Measurements from ENCODE around the gene CNDP2.

Gene CNDP2

DNA sequence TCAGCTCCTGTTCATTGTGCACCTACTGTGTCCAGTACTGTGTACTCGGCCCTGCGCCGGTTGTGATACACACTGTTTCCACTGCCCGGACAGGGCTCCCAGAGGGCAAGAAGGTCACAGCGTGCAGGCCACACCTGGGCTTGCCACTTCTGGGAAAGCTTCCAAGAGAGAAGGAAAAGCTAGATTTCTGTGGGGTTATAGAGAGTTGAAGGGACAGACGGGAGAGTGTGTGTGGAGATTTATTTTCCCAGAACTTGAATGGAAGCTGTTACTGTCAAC lies 34.4 kb downstream of the CNDP2 start:
- no peak for DNase-seq (ENCODE audit: low spot score)
- TF ChIP-seq, protein P1, sequence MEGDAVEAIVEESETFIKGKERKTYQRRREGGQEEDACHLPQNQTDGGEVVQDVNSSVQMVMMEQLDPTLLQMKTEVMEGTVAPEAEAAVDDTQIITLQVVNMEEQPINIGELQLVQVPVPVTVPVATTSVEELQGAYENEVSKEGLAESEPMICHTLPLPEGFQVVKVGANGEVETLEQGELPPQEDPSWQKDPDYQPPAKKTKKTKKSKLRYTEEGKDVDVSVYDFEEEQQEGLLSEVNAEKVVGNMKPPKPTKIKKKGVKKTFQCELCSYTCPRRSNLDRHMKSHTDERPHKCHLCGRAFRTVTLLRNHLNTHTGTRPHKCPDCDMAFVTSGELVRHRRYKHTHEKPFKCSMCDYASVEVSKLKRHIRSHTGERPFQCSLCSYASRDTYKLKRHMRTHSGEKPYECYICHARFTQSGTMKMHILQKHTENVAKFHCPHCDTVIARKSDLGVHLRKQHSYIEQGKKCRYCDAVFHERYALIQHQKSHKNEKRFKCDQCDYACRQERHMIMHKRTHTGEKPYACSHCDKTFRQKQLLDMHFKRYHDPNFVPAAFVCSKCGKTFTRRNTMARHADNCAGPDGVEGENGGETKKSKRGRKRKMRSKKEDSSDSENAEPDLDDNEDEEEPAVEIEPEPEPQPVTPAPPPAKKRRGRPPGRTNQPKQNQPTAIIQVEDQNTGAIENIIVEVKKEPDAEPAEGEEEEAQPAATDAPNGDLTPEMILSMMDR (IDR thresholded peaks at IDR 0.05; ENCODE audit: extremely low read depth, insufficient read depth, missing control alignments) = no peak
- in situ Hi-C loops (cut with MboI; ENCODE audit: low pct_unique_long_range_greater_than_20kb, low sequenced_read_pairs, unreplicated experiment) = loop anchor here (25.0 kb wide), 1 partner anchor 318 kb away; no protein-coding TSS in a partner anchor

DNA sequence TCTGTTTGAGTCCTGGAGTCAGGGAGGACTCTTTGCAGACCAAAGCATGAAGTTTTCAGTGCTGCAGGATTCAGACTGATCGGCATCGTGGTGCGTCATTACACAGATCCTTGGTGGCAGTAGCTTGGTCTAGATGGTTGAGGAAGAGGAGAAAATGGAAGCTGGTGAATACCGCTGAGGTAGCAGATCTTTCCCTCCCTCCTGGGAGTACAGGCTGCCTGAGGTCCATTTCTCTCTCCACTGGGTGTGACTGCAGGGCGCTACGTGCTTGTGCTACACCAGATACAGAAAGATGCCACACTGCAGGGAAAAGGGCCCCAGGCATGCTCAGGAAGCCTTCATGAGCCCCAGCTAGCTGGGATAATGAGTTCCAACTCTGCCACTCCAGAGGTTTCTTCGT lies 34.9 kb downstream of the CNDP2 start:
- TF ChIP-seq, protein P1 (IDR thresholded peaks at IDR 0.05; ENCODE audit: extremely low read depth, insufficient read depth, missing control alignments) = no peak
- in situ Hi-C loops (cut with MboI; ENCODE audit: low pct_unique_long_range_greater_than_20kb, low sequenced_read_pairs, unreplicated experiment) = loop anchor here (25.0 kb wide), 1 partner anchor 319 kb away; no protein-coding TSS in a partner anchor
- DNase-seq (ENCODE audit: low spot score) = no peak

DNA sequence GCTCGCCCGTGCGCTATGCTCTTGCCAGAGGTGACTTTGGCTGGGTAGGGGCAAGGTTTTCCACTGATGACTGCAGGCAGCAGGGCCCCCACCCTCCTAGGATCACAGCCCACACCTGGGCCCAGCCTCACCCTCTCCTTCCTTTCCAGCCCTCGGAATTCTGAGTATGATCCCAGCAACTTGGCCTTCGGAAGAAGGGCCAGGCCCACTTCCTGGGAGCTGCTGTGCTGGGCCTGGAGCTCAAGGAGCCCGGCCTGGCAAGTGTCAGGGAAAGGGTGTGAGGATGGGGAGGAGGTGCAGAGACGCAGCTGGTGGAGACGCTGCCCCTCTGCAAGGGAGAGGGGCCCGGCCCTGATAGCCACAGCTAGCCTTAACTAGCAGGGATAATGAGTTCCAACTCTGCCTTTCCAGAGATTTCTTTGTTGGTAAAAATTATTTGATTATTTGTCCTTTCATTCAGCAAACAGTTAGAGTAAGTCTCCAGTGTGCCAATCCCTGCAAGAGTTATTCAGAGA lies 36.4 kb downstream of the CNDP2 start:
- DNase-seq (ENCODE audit: low spot score) = no peak
- TF ChIP-seq, protein P1 (IDR thresholded peaks at IDR 0.05; ENCODE audit: extremely low read depth, insufficient read depth, missing control alignments) = no peak
- in situ Hi-C loops (cut with MboI; ENCODE audit: low pct_unique_long_range_greater_than_20kb, low sequenced_read_pairs, unreplicated experiment) = loop anchor here (25.0 kb wide), 1 partner anchor 320 kb away; no protein-coding TSS in a partner anchor

DNA sequence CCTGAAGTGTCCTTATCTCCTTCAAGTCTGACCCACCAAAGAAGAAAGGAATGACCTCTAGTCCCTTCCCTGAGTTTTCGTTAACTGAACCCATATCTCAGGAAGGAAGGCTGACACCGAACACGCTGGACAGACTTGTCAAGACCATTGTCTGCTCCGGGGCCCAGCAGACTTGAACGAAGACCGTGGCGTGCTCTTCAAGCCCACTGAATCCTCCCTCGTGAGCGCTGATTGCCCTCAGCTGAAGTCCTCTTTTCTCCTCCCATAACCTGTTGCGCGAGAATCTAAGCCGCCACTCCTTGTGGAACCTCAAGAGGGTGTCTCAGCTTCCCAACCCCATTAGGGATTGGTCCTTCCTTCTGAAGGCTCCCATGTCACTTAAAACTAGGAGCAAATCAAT lies 37.5 kb downstream of the CNDP2 start:
- DNase-seq (ENCODE audit: low spot score) = no peak
- in situ Hi-C loops (cut with MboI; ENCODE audit: low pct_unique_long_range_greater_than_20kb, low sequenced_read_pairs, unreplicated experiment) = loop anchor here (25.0 kb wide), 1 partner anchor 321 kb away; no protein-coding TSS in a partner anchor
- TF ChIP-seq, protein P1 (IDR thresholded peaks at IDR 0.05; ENCODE audit: extremely low read depth, insufficient read depth, missing control alignments) = no peak

DNA sequence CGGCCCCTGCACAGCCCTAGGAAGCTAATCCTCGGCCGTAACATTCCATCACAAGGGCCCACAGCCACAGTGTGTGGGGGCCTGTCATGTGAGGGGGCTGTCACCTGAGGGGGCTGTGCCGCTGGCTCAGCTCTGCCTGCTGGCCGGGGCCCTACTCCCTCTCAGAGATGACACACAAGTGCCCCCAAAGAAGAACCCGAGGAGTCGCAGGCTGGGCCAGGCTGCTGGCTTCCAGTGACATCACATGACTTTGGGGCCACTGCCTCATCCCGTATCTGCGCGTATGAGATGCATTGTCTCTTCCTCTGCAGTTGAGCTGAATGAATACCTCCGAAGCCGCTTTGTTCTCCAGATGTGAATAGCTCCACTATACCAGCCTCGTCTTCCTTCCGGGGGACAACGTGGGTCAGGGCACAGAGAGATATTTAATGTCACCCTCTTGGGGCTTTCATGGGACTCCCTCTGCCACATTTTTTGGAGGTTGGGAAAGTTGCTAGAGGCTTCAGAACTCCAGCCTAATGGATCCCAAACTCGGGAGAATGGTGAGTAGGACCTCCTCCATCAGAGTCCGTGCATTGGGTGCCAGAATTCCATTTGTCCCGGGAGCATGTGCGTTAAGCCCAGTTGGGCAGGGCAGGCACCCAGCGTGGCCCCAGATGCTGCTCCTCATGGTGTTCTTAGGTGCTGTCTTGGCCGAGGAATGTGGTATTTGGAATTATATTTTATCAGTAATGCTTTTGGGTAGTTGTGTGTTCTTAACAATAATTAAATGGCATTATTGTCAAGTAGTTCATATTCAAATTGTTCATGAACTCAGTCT lies 38.2 kb downstream of the CNDP2 start, which contains the start of gene CNDP1:
Gene CNDP1, plus strand, starts transcription at position 351 of the 820 bp plus-strand sequence. Its CDS starts 168 bp downstream, at position 519.
- TF ChIP-seq, protein P1 (IDR thresholded peaks at IDR 0.05; ENCODE audit: extremely low read depth, insufficient read depth, missing control alignments) = no peak
- in situ Hi-C loops (cut with MboI; ENCODE audit: low pct_unique_long_range_greater_than_20kb, low sequenced_read_pairs, unreplicated experiment) = loop anchor here (25.0 kb wide), 1 partner anchor 322 kb away; no protein-coding TSS in a partner anchor
- DNase-seq (ENCODE audit: low spot score) = no peak

DNA sequence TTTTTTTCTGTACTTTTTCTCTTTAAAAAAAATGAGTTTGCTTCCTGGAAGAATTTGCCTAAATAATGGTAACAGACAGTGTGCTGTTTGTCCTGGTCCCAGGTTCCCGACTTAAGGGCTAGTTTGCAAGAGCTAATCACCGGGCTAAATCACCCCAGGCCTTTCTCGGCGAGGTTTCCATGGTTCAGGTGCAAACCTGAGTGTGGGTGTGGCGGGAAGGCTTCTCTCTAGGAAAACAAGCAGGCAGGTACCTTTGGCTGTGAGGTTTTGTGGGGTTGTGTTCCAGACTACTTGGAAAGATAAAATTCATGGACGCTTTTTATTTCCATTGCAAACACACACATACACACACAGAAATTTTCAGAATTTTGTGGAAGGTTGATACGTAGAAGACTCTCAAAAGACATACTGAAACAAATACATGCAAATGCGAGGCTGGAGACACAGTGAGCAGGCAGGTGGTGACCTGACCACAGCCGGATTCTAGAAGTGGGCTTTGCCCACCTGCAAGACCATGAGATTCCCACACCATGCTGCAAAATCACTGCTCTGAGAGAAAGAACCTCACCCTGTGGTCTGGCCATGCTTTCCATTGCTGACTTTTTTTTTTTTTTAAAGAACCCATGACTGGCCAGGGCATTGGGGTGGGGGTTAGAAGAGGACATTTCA lies 39.0 kb downstream of the CNDP2 start:
- in situ Hi-C loops (cut with MboI; ENCODE audit: low pct_unique_long_range_greater_than_20kb, low sequenced_read_pairs, unreplicated experiment) = loop anchor here (25.0 kb wide), 1 partner anchor 323 kb away; no protein-coding TSS in a partner anchor
- DNase-seq (ENCODE audit: low spot score) = no peak
- TF ChIP-seq, protein P1 (IDR thresholded peaks at IDR 0.05; ENCODE audit: extremely low read depth, insufficient read depth, missing control alignments) = no peak
